ENCODE measurements around the gene PLVAP.

DNA sequence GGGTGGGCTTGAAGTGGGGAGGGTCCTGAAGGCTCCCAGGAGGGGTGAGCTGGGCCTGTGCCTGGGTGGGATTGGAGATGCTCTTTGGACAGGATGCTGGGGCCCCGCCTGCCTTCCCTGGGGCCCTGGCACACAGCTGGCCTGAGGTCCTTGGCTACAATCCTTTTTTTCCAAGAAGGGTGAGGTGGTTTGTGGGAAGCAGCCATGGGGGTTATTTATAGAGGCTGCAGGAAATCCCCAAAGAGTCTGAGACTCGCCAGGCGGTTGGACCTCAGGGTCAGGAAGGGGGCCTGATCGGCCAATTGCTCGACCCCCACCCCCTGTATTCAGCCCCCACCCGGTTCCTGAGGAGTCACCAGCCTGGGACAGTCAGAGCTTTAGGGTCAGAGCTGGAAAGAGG lies 29.8 kb downstream of the PLVAP start:
- TF ChIP-seq, protein P1, sequence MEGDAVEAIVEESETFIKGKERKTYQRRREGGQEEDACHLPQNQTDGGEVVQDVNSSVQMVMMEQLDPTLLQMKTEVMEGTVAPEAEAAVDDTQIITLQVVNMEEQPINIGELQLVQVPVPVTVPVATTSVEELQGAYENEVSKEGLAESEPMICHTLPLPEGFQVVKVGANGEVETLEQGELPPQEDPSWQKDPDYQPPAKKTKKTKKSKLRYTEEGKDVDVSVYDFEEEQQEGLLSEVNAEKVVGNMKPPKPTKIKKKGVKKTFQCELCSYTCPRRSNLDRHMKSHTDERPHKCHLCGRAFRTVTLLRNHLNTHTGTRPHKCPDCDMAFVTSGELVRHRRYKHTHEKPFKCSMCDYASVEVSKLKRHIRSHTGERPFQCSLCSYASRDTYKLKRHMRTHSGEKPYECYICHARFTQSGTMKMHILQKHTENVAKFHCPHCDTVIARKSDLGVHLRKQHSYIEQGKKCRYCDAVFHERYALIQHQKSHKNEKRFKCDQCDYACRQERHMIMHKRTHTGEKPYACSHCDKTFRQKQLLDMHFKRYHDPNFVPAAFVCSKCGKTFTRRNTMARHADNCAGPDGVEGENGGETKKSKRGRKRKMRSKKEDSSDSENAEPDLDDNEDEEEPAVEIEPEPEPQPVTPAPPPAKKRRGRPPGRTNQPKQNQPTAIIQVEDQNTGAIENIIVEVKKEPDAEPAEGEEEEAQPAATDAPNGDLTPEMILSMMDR (IDR thresholded peaks at IDR 0.05): no peak
- no peak for TF ChIP-seq POLR2A (IDR thresholded peaks at IDR 0.05)
